Testis (tissue), 2 donors: ENCODE results near the gene SCGB3A2.

Experiments
- CTCF ChIP-seq, 3 experiments: fragments of 450-650 bp in 2 of 3; fragments of 200-600 bp in 1 of 3; sonication (generic) in 1 of 3; IDR thresholded peaks; one replicate each; pipeline ENCODE4 v1.5.1; 2016 to 2019; ENCODE audit warnings: antibody characterized with exemption in 3 of 3, mild to moderate bottlenecking in 2 of 3, moderate library complexity in 1 of 3
- POLR2A ChIP-seq: fragments of 450-650 bp; IDR thresholded peaks from one replicate; pipeline ENCODE4 v1.6.1; 2017; ENCODE audit warnings: antibody characterized with exemption, mild to moderate bottlenecking, moderate library complexity

GRCh38 chr5:147904110-147904509, 25.6 kb downstream of the SCGB3A2 start:
- no peak for TF ChIP-seq CTCF (IDR thresholded peaks at IDR 0.05)
- TF ChIP-seq POLR2A = no peak
